Measurements from ENCODE around the gene DOK4. TPM values are rescaled to one million over a fixed set of nuclear protein-coding genes. Genes with fewer than 3 reads are reported as not detected.

Gene DOK4
- total RNA-seq, 1 donor from 2014 or later: 0.73 TPM

GRCh38 chr16:57516773-57517172 lies 30.5 kb upstream of the DOK4 start:
- peaks cover 62% of the 10 kb centered on the region for H3K36me3 Mint-ChIP-seq (ENCODE audit: low read depth)
- no peak overlapping the region for H3K4me3 Mint-ChIP-seq
- no peak for TF ChIP-seq CTCF (IDR thresholded peaks at IDR 0.05)
- H3K27ac Mint-ChIP-seq: no peak overlapping the region
- H3K27me3 Mint-ChIP-seq: no peaks in the 10 kb centered on the region
- intact Hi-C loops (cut with micrococcal nuclease): no loop called here
- CTCF ChIA-PET: interaction anchor here (5.4 to 5.5 kb wide), 2 partner anchors 59 to 99 kb away, joined by 49 to 51 read pairs; no protein-coding TSS in a partner anchor
- POLR2A ChIA-PET: no interaction called here
- DNase-seq (no peak), ATAC-seq (ENCODE audit: low read depth) (no peak)
- peaks cover 10% of the 10 kb centered on the region for H3K4me1 Mint-ChIP-seq
- H3K9me3 Mint-ChIP-seq: no peaks in the 10 kb centered on the region

GRCh38 chr16:57516176-57516725 lies 30.0 kb upstream of the DOK4 start:
- H3K4me3 Mint-ChIP-seq: no peak overlapping the region
- peaks cover 64% of the 10 kb centered on the region for H3K36me3 Mint-ChIP-seq (ENCODE audit: low read depth)
- DNase-seq: no peak
- ChIA-PET POLR2A (interaction anchor here (0.6 kb wide), 1 partner anchor 27 kb away, joined by 3 read pairs; no protein-coding TSS in a partner anchor), CTCF (interaction anchor here (5.4 kb wide), 1 partner anchor 60 kb away, joined by 49 read pairs; no protein-coding TSS in a partner anchor)
- H3K27me3 Mint-ChIP-seq: no peaks in the 10 kb centered on the region
- TF ChIP-seq CTCF (IDR thresholded peaks at IDR 0.05): no peak
- intact Hi-C loops (cut with micrococcal nuclease): no loop called here
- no peaks in the 10 kb centered on the region for H3K9me3 Mint-ChIP-seq
- H3K4me1 Mint-ChIP-seq: peaks cover 8% of the 10 kb centered on the region
- H3K27ac Mint-ChIP-seq: no peak overlapping the region
- ATAC-seq (ENCODE audit: low read depth): no peak

- peaks cover 60% of the 10 kb centered on the region for H3K36me3 Mint-ChIP-seq (ENCODE audit: low read depth)
- intact Hi-C loops (cut with micrococcal nuclease): no loop called here
- POLR2A ChIA-PET: no interaction called here
- CTCF ChIA-PET: no interaction called here
- no peak for TF ChIP-seq CTCF (IDR thresholded peaks at IDR 0.05)
- ATAC-seq (ENCODE audit: low read depth) (no peak), DNase-seq (no peak)
- no peak overlapping the region for H3K4me3 Mint-ChIP-seq
- H3K9me3 Mint-ChIP-seq: no peaks in the 10 kb centered on the region
- H3K4me1 Mint-ChIP-seq: peaks cover 3% of the 10 kb centered on the region
- no peak overlapping the region for H3K27ac Mint-ChIP-seq
- no peaks in the 10 kb centered on the region for H3K27me3 Mint-ChIP-seq
Observed at GRCh38 chr16:57514791-57515600, 28.7 kb upstream of the DOK4 start.

- Mint-ChIP-seq H3K4me3 (no peak overlapping the region), H3K9me3 (no peaks in the 10 kb centered on the region), H3K4me1 (no peaks in the 10 kb centered on the region), H3K27ac (no peak overlapping the region), H3K27me3 (no peaks in the 10 kb centered on the region), H3K36me3 (ENCODE audit: low read depth) (peaks cover 60% of the 10 kb centered on the region)
- intact Hi-C loops (cut with micrococcal nuclease): no loop called here
- DNase-seq (no peak), ATAC-seq (ENCODE audit: low read depth) (no peak)
- POLR2A ChIA-PET: interaction anchor here (1.0 kb wide), 1 partner anchor 27 kb away, joined by 5 read pairs; no protein-coding TSS in a partner anchor
- TF ChIP-seq CTCF (IDR thresholded peaks at IDR 0.05): no peak
- CTCF ChIA-PET: no interaction called here
Observed at GRCh38 chr16:57514371-57514770, 28.1 kb upstream of the DOK4 start.

- Mint-ChIP-seq H3K4me3 (no peak overlapping the region), H3K27me3 (peaks cover 2% of the 10 kb centered on the region), H3K27ac (no peak overlapping the region), H3K36me3 (ENCODE audit: low read depth) (peaks cover 52% of the 10 kb centered on the region), H3K9me3 (no peaks in the 10 kb centered on the region), H3K4me1 (no peaks in the 10 kb centered on the region)
- TF ChIP-seq CTCF (IDR thresholded peaks at IDR 0.05): no peak
- POLR2A ChIA-PET: interaction anchor here (1.0 kb wide), 1 partner anchor 26 kb away, joined by 5 read pairs; no protein-coding TSS in a partner anchor
- intact Hi-C loops (cut with micrococcal nuclease): no loop called here
- DNase-seq (no peak), ATAC-seq (ENCODE audit: low read depth) (no peak)
- CTCF ChIA-PET: interaction anchor here (0.7 to 1.2 kb wide), 2 partner anchors 51 to 63 kb away, joined by 3 read pairs; partner anchors contain the start of gene POLR2C
Observed at GRCh38 chr16:57513371-57514102, 27.2 kb upstream of the DOK4 start.

Measured in activated B cell treated with CpG ODN at 0.5 μM for 24 hours (primary cell).